OCI-LY1 (cell line): ENCODE data around the gene NOS3.

Experiments used
- H2AFZ ChIP-seq: fragments of 200-600 bp; sonication (generic), shearing (Covaris generic); 2 replicates; pipeline ENCODE4 v1.6.0; 2014; ENCODE audit warnings: antibody characterized with exemption, mild to moderate bottlenecking, low read length
- H3F3A ChIP-seq: fragments of 200-600 bp; sonication (generic), shearing (Covaris generic); 2 replicates; pipeline ENCODE4 v1.6.0; 2014; ENCODE audit warnings: mild to moderate bottlenecking, antibody characterized with exemption, low read length, moderate library complexity; ENCODE audit not compliant: insufficient read depth
- H3K27ac ChIP-seq: fragments of 200-600 bp; sonication (generic); 2 replicates; pipeline ENCODE4 v1.5.1; 2014; ENCODE audit warnings: low read length, mixed run types, mild to moderate bottlenecking, low read depth; ENCODE audit not compliant: poor library complexity, severe bottlenecking
- H3K27me3 ChIP-seq: fragments of 200-600 bp; sonication (generic); 2 replicates; pipeline ENCODE4 v1.6.0; 2014; ENCODE audit warnings: antibody characterized with exemption, mild to moderate bottlenecking, low read length, moderate library complexity; ENCODE audit not compliant: insufficient read depth
- H3K36me3 ChIP-seq: fragments of 200-600 bp; sonication (generic); 2 replicates; pipeline ENCODE4 v1.6.1; 2014; ENCODE audit warnings: mild to moderate bottlenecking, antibody characterized with exemption, low read length, moderate library complexity, mixed read lengths; ENCODE audit not compliant: insufficient read depth
- H3K4me1 ChIP-seq: fragments of 200-600 bp; sonication (generic); 2 replicates; pipeline ENCODE4 v1.5.1; 2014; ENCODE audit warnings: mild to moderate bottlenecking, low read length, moderate library complexity; ENCODE audit not compliant: insufficient read depth, severe bottlenecking
- H3K4me2 ChIP-seq: fragments of 200-600 bp; sonication (generic), shearing (Covaris generic); 2 replicates; pipeline ENCODE4 v1.6.1; 2014; ENCODE audit warnings: low read length
- H3K4me3 ChIP-seq: fragments of 200-600 bp; sonication (generic); 2 replicates; pipeline ENCODE4 v1.5.1; 2014; ENCODE audit warnings: low read length, low read depth, mild to moderate bottlenecking, mixed read lengths; ENCODE audit not compliant: poor library complexity, severe bottlenecking
- H3K79me2 ChIP-seq: fragments of 200-600 bp; shearing (Covaris generic); 2 replicates; pipeline ENCODE4 v1.6.1; 2016; ENCODE audit warnings: mixed run types, low read length, mixed read lengths; ENCODE audit not compliant: insufficient read depth
- H3K9ac ChIP-seq: fragments of 200-600 bp; sonication (generic), shearing (Covaris generic); 2 replicates; pipeline ENCODE4 v1.6.1; 2014; ENCODE audit warnings: mild to moderate bottlenecking, low read length, mixed read lengths
- H3K9me2 ChIP-seq: fragments of 200-600 bp; sonication (generic), shearing (Covaris generic); 2 replicates; pipeline ENCODE4 v1.6.1; 2014; ENCODE audit warnings: low read depth, mild to moderate bottlenecking, low read length, mixed read lengths
- H3K9me3 ChIP-seq: fragments of 200-600 bp; shearing (Covaris generic); 2 replicates; pipeline ENCODE4 v1.6.1; 2014; ENCODE audit warnings: low read length, mixed read lengths
- H4K20me1 ChIP-seq: fragments of 200-600 bp; sonication (generic), shearing (Covaris generic); 2 replicates; pipeline ENCODE4 v1.6.0; 2016; ENCODE audit warnings: mild to moderate bottlenecking, low read length; ENCODE audit not compliant: insufficient read depth
- EZH2 ChIP-seq: fragments of 200-600 bp; sonication (generic), shearing (Covaris generic); IDR thresholded peaks from 2 replicates; pipeline ENCODE4 v1.8.0; 2017; ENCODE audit warnings: borderline replicate concordance, mixed run types, mild to moderate bottlenecking, antibody characterized with exemption, low read length, moderate library complexity, mixed read lengths
- TF ChIP-seq, protein P1 (sequence below): fragments of 200-600 bp; sonication (generic), shearing (Covaris generic); IDR thresholded peaks from 2 replicates; pipeline ENCODE4 v1.5.1; 2017; ENCODE audit warnings: mild to moderate bottlenecking, antibody characterized with exemption, low read length, moderate library complexity, mixed read lengths

Gene NOS3

DNA sequence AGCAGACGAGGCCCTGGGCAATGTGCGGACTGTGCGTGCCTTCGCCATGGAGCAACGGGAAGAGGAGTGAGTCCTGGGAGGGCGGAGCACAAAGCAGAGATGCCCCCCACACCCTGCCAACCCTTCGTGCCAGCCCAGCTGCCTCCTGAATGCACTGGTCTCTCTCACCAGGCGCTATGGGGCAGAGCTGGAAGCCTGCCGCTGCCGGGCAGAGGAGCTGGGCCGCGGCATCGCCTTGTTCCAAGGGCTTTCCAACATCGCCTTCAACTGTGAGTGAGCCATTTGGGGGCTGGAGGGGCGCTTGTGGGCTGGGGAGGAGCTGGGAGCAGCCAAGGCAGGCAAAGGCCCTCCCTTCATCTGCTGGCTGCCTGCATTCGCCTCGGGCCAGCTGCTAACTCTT is 45.1 kb downstream of the NOS3 start:
- Histone ChIP-seq H3F3A (no peaks in the 10 kb centered on the region), H3K27ac (no peak overlapping the region), H3K27me3 (no peaks in the 10 kb centered on the region), H2AFZ (no peak overlapping the region), H3K9me3 (no peaks in the 10 kb centered on the region), H3K4me2 (no peak overlapping the region), H4K20me1 (no peaks in the 10 kb centered on the region), H3K4me1 (no peaks in the 10 kb centered on the region), H3K36me3 (peaks cover 39% of the 10 kb centered on the region; the same call in 1 of the 2 replicates), H3K9ac (no peak overlapping the region), H3K4me3 (no peak overlapping the region), H3K9me2 (no peaks in the 10 kb centered on the region), H3K79me2 (no peaks in the 10 kb centered on the region)
- TF ChIP-seq, protein P1, sequence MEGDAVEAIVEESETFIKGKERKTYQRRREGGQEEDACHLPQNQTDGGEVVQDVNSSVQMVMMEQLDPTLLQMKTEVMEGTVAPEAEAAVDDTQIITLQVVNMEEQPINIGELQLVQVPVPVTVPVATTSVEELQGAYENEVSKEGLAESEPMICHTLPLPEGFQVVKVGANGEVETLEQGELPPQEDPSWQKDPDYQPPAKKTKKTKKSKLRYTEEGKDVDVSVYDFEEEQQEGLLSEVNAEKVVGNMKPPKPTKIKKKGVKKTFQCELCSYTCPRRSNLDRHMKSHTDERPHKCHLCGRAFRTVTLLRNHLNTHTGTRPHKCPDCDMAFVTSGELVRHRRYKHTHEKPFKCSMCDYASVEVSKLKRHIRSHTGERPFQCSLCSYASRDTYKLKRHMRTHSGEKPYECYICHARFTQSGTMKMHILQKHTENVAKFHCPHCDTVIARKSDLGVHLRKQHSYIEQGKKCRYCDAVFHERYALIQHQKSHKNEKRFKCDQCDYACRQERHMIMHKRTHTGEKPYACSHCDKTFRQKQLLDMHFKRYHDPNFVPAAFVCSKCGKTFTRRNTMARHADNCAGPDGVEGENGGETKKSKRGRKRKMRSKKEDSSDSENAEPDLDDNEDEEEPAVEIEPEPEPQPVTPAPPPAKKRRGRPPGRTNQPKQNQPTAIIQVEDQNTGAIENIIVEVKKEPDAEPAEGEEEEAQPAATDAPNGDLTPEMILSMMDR = no peak
- no peak for TF ChIP-seq EZH2

DNA sequence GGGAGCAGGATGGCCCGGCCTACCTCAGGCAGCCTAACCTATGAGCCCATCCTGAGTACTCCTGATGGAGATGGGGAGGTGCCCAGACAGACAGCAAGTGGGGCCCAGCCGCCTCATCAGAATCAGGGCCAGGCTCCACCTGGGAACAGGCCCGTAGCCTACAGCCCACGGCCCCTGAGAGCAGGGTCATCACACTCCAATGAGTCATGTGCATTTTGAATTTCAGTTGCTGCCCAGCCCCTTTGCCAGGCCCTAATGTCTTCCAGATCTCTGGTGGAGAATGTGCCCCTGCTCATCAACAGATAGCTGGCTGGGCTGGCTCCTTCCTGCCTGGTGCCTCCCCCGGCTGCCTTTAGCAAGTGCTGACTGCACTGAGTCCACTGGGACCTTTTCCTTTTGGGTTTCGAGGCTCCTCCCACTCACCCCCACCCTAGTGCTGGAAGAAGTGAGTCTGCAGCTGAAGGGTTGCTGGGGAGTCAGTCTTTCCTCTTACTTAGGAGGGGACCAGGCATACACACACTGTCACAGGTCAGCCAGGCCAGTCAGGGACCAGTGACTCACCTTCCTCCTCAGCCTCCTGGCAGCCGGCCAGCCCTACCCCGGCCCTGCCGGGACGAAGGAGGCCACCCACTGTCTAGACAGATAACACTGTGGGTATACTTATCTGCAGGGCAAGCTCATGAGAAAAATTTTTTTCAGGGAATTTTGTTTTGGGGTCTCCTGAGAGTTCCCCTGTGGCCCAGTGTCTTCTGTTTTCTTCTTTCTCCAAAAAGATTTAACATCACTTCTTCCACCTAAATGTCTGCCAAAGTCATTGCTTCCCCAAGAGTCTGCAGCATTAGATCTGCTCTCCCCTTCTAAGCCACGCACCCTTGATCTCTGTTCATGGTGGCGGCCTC is 48.4 kb downstream of the NOS3 start:
- Histone ChIP-seq H3K27ac (no peak overlapping the region), H3K36me3 (peaks cover 36% of the 10 kb centered on the region; the same call in 1 of the 2 replicates), H3K9me3 (no peaks in the 10 kb centered on the region), H3K9ac (no peak overlapping the region), H3K4me2 (no peak overlapping the region), H3K27me3 (no peaks in the 10 kb centered on the region), H3K4me1 (no peaks in the 10 kb centered on the region), H3K79me2 (no peaks in the 10 kb centered on the region), H3F3A (no peaks in the 10 kb centered on the region), H4K20me1 (no peaks in the 10 kb centered on the region), H3K4me3 (no peak overlapping the region), H2AFZ (no peak overlapping the region), H3K9me2 (no peaks in the 10 kb centered on the region)
- TF ChIP-seq EZH2 = no peak
- TF ChIP-seq, protein P1 = no peak

DNA sequence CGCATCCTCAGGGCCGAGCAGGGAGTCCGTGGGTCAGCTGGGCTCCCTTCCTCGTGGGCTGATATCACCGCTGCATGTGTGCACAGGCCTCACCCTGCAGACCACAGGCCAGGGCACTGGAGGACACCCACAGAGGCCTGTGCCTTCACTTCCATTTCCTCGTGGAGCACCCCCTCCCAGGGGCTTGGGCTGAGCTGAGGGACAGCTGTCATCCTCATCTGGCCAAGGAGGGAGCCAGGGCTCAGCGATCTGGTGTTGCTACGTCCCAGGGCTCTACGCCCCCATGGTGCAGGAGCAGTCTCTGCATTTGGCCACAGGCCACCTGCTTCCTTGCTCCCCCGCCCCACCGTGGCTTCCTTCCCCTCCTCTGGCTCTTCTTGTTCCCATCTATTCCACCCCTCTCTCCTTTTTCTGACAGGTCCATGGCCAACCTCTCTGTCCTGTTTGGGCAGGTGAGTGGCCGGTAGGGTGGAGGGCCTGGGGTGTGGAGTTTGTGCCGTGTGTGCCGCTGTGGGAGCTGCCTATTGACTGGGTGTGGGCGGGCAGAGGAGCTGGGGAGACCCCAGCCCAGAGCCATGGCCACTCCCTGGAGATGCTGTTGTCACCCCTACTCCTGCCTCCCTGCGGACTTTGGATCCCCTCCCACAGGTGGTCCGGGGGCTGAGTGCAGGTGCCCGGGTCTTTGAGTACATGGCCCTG is 49.2 kb downstream of the NOS3 start:
- no peak overlapping the region for H3K4me3 ChIP-seq
- no peaks in the 10 kb centered on the region for H3K9me2 ChIP-seq
- no peaks in the 10 kb centered on the region for H3K27me3 ChIP-seq
- H3K4me2 ChIP-seq = no peak overlapping the region
- H3K9me3 ChIP-seq = no peaks in the 10 kb centered on the region
- no peaks in the 10 kb centered on the region for H3F3A ChIP-seq
- H3K4me1 ChIP-seq = no peaks in the 10 kb centered on the region
- no peaks in the 10 kb centered on the region for H4K20me1 ChIP-seq
- no peak for TF ChIP-seq EZH2
- TF ChIP-seq, protein P1 = no peak
- no peaks in the 10 kb centered on the region for H3K79me2 ChIP-seq
- no peak overlapping the region for H3K27ac ChIP-seq
- H3K36me3 ChIP-seq = peaks cover 30% of the 10 kb centered on the region; the same call in 1 of the 2 replicates
- no peak overlapping the region for H3K9ac ChIP-seq
- no peak overlapping the region for H2AFZ ChIP-seq
